NCI-H2081 treated with DMSO at 0.1 percent for 48 hours (cell line): ENCODE measurements around the gene NEU4.
"Not testable (repeated sequence)": the region's sequence is repeated elsewhere in the genome, so short reads cannot be mapped to it uniquely, and the experiment has no call there.

ENCODE experiments used
- DNase-seq: peaks from one replicate; lab custom pipeline; 2025; lab: John Stamatoyannopoulos, UW

NEU4 gene

DNA sequence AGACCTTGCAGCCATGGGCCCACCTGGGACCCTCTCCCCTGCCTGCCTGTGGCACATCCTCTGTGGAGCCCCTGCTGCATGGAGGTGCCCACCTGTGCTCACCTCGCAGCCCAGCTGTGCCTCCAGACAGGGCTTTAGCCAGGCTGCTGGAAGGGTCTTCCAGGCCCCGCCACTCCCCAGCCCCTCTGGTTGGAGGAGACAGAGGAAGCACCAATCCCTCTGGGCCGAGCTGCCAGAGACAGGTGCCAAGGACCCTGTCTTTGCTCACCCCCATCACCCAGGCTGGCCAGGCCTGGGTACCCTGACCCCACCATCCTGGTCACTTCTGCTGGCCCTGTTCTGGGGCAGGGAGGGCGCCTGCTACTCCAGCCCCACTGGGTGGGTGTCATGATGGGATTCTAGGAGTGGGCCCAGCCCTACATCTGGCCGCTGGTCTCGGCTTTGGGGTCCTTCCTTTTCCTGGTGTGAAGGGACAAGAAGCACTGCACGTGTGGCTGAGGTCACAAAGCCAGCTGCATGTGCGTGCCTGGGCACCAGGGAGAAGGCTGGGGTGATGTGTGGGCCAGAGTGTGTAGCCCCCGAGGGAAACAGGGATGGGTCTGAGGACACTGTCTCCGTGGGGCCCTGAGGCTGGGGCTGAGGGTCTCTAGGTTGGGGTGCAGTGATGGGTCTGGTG, 9.3 kb upstream of the NEU4 start:
- DNase-seq = no peak

DNA sequence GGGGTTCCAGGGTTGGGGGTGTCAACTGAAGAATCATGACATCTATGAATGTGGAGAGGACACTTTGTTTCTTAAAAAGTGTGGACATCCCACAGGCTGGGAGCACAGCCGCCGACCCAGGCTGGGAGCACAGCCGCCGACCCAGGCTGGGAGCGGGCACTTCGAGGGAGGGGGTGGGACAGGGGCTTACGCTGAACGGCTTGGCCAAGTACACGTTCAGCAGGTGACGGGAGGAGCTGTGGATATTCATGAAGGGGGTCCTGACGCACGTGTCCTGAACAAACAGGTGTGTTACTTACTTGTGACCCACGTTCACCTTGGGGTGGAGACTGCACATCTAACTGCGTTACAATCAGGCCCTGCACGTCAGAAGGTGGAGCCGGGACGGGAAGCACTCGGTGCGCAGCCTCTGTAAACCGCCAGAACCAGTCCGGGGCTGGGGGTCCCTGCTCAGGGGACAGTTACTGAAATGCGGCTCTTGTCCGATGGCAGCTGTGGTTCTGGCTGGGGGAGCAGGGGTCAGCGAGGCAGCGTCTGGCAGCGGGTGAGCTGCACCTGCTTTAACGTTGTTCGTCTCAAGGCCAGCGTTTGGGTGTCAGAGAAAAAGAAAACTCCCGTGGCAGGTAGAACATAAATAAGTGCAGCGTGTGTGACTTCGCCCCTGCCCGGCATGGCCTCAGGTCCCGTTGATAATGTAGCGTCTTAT, 8.6 kb upstream of the NEU4 start:
- DNase-seq = not testable (repeated sequence)

DNA sequence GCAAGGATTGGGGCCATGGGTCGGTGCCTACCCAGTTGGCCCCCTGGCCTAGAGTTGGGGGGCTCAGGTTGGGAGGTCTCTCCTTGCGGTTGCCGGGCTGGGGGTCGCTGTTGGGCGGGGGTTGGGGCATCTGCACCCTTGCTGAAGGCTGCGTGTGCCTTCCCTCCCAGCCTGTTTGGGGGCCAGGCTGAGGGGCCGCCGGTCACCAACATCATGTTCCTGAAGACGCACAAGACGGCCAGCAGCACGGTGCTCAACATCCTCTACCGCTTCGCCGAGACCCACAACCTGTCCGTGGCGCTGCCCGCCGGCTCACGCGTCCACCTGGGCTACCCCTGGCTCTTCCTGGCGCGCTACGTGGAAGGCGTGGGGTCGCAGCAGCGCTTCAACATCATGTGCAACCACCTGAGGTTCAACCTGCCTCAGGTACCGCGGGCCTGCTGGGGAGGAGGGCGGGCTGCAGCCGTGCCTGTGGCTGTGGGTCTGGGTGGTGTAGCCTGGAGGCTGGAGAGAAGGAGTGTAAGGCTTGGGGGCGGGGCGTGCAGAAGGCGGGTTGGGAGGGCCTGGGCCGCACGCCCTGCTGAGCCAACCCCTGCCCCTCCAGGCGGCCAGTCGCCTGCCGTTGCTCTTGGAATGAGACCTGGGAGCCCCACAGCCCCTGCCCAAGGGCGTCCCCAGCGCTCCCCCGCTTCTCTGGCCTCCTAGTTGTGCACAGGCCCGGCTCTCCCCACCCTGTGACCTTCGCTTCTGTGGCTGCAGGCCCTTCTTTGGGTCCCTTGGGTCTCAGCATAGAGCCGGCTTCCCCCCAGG, 7.2 kb upstream of the NEU4 start:
- no peak for DNase-seq

DNA sequence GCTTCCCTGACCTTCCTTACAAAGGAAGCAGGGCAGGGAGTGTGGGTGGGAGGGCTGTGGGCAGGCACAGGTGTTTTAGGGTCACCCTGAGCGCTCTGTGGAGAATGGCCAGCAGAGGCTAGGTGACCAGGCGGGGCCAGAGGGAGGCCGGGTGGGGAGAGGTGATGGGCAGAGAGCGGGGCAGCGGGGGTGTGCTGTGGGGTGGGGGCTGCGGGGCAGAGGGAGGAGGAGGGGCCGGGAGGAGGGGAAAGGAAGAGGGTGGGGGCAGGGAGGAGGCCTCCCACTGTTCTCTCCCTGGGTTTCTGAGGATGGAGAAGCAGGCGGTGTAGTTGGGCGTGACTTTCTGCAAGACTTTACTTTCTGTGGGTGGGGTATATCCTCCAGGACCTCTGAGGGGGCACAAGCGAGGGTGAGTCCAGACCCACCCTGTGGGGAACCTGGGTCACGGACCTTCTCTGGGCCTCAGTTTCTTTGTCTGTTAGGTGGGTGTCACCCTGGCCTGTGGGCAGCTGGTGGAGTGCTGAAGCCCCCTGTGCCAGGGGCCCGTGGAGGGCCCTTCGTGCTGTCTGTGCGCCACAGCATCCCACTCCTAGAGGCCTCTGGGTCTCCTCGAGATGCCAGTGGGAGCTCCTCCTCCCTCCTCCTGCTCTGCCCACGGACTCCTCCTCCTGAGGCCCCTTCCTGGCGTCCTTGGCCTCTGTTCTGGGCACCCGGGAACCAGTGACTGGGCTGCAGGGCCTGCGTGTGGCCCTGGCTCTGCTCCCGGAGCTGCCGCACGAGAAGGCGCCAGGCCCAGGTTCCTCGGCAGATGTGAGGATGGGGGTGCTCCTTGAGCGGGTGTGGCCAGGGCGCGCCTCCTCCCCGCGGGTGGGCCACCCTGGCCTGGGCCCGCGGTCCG, 6.3 kb upstream of the NEU4 start:
- no peak for DNase-seq

DNA sequence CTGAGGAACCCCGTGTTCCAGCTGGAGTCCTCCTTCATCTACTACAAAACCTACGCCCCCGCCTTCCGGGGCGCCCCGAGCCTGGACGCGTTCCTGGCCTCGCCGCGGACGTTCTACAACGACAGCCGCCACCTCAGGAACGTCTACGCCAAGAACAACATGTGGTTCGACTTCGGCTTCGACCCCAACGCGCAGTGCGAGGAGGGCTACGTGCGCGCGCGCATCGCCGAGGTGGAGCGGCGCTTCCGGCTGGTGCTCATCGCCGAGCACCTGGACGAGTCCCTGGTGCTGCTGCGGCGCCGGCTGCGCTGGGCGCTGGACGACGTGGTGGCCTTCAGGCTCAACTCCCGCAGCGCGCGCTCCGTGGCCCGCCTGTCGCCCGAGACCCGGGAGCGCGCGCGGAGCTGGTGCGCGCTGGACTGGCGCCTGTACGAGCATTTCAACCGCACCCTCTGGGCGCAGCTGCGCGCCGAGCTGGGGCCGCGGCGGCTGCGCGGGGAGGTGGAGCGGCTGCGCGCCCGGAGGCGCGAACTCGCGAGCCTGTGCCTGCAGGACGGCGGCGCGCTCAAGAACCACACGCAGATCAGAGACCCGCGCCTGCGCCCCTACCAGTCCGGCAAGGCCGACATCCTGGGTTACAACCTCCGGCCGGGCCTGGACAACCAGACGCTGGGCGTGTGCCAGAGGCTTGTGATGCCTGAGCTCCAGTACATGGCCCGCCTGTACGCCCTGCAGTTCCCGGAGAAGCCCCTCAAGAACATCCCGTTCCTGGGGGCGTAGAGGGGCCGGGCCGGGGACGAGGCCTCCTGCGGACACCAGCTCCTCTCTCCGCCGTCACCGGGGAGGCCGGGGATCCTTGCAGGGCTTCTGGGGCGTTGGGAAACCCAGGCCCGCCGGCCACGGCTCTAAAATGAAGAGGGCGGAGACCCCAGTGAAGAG, 5.3 kb upstream of the NEU4 start:
- DNase-seq = no peak

- DNase-seq = no peak
These were observed 4.4 kb upstream of the NEU4 start for GRCh38 chr2:241804326-241805229.

DNA sequence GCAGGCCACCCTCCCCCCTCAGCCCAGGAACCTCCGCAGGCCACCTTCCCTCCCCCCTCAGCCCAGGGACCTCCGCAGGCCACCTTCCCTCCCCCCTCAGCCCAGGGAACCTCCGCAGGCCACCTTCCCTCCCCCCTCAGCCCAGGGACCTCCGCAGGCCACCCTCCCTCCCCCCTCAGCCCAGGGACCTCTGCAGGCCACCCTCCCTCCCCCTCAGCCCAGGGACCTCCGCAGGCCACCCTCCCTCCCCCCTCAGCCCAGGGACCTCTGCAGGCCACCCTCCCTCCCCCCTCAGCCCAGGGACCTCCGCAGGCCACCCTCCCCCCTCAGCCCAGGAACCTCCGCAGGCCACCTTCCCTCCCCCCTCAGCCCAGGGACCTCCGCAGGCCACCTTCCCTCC, 2.8 kb upstream of the NEU4 start:
- not testable (repeated sequence) for DNase-seq

DNA sequence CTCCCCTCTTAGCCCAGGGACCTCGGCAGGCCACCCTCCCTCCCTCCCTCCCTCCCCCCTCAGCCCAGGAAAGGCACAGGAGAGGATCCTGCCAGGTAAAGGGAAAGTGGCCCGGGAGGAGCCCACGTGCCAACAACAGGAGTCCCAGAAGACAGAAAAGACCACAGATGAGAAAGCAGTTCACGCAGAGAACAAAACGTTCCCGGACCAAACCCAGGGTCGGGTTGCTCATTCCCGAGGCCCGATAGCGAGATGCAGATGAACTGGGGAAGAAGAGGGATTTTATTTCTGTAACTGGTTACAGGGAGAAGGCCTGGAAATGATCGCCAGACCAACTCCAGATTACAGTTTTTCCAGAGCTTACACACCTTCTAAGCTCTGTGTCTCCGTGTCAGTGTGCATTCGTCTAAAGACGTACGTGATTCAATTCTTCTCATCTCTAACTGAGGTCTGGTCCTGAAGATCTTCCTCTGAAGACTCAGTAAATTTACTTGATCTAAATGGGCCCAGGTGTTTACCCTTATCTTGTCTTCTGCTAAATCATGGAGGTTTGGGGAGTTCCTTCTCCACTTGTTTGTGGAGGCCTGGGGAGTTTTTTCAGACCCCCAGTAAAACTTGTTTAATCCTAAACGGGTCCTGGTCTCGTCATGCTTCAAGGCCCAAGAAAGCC, 807 bp upstream of the NEU4 start:
- DNase-seq = no peak

DNA sequence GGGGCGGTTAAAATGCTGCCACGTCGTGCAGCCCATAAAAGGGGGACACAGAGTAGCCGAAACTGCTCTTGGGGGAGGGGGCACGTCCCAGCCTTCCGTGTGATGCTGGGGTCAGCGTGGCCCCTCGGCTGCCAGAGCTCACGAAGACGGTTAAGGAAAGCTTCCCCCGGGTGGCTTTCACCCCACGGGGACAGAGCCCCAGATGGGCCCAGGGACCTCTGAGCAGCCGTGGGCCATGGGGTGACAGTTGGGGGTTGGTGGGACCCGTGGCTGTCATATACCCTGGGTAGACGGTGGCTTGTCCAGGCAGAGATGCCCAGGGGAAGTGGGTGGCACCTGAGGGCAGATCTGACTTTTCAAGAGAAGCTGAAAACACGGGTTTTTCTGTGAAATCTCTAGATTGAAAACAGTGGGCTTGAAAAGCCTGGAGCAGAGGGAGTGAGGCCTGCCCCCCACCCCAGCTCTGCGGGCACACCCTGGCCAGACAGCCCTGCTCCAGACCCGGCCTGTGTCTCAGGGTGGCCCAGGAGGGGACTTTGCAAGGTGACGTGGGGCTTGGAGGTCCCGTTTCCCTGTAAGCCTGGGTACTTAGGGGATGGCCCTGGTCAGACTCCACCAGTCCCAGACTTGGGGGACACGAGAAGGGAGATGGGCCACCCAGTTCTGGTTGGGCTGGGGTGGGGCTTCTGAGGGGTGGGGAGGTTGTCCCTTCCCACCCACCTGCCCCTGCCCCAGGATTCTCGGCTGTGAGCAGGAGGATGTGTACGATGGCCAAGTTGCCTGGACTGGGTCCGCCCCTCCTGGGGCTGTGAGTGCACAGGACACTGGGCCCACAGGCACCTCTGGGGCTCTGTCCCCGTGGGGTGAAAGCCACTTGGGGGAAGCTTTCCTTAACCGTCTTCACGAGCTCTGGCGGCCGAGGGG, 652 bp downstream of the NEU4 start:
- no peak for DNase-seq

DNA sequence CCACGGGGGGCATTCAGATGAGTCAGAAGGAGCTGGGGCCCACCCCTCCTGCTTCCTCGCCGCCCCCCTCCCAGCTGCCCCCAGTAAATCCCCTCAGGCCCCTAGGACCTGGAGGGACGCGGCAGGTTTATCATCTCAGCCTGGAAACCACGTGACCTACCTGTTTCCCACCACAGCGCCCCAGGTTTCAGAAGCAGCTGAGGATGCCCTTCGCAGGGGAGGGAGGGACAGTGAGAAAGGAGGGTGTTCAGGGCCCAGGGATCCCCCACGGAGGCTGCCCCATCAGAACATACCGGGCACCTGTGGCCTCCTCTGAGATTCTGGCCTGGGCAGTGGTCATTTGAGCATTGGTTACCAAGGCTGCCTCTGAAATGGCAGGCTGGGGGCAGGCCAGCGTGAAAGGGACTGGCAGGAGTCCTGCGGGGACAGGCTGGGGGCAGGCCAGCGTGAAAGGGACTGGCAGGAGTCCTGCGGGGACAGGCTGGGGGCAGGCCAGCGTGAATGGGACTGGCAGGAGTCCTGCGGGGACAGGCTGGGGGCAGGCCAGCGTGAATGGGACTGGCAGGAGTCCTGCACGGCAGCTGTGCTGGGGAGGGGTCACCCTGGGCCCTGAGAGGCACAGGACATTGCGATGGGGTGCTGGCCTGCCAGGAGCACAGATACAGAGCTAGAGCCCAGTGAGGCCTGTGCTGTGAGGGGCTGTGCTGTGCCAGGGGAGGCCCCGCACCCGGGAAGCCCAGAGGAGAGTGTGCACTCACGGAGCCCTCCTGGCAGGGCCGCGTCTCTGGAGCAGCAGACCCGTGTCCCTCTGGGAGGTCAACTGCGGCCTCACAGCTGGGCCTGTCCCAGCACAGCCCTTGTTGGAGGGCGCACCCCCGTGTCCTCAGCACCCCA, 1.6 kb downstream of the NEU4 start:
- DNase-seq = no peak

DNA sequence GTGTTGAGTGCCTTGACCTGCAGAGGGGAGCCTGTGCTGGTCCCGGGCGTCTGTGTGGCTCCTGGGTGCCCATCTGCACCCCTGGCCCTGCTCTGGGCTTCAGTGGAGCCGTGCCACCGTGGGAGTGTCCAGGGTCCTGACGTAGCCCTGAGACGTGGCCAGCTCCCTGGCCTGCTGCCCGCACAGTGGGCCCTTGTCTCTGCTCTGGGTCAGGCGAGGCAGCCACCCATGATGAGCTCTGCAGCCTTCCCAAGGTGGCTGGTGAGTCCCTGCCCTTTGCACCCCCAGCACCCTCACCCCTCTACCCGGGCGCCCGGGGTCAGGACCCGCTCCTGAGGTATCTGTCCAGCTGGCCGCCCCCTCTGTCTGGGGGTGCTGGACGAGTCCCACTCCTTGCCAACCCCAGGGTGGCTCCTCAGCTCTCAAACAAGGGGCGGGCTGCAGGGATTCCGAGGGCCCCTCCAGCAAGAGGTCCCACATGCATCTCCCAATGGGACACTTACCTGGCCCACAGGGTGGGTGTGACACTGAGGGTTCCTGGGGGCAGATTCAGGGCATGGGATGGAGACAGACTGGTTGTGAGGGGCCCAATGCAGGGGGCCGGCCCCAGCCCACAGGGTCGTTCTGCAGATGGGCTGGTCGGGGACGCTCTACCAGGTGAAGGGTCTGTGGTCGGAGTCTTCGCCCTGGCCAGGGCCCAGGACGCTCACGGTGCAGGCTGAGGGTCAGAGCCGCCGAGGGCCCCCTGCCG, 2.4 kb downstream of the NEU4 start:
- no peak for DNase-seq

DNA sequence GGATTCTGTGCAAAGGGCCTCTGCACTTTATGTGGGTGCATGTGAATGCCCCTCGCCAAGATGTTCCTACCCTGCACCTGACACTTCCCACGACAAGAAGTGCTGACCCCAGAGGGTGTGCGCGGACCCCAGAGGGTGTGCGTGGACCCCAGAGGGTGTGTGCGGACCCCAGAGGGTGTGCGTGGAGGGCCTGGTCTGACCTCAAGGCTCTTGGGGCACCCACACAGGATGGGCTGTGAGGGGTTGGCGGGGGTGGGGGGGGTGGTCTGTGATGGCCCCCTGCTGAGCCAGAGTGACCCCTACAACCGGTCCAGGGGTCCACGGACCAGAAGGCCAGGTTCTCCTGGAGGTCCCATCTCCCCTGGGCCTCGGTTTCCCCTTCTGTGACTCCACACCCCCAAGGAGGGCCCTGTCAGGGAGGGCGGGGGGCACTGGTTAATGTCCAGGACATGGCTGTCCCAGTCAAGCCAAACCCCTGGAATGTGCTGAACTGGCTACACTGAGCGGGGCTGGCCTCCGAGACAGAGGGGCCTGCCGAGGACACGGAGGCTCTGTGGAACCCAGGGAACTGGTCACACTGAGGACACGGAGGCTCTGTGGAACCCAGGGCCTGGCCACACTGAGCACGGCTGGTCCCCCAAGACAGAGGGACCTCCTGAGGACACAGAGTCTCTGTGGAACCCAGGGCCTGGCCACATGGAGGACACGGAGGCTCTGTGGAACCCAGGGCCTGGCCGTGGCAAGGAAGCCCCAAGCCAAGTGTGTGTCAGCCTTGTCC, 3.1 kb downstream of the NEU4 start:
- DNase-seq = no peak

DNA sequence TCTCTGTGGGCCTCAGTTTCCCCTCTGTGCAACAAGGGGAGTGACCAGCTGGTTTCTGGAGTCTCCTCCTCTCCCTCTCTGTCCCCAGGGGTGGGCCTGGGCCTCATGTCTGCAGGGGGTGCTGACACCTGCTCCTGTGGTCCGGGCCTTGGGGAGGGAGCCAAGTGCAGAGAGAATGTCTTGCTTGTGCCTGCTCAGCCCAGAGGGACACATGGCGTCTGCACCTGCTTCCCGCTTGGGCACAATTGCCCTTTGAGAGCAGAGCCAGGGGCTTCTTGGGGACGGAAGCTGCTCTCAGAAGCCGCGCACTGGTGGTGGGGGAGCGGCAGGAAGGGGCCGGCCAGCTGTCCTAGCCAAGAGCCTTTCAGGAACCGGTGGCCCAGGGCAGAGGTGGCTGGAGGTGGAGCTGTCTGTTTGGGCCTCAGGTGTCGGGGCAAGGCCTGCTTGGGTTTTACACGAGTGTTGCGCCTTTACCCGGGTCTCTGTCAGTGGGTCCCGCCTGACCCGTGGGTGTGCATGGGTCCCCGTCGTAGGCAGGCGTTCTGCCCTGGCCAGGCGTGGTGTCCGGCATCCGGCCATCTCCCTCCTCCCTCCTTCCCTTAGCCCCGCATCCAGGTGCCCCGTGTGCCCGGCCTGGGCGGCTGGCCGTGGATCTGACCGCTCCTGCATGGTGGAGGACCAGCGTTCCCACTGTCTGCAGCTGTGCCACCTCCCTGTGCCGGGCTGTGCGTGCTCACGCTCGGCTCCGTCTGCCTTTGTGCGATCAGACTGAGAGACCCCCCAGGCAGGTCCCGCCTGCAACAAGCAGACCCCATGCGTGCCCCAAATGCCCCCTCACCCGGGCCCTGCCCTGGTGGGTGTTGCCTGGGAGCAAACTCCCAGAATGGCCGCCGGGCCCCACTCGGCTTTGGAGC, 4.0 kb downstream of the NEU4 start:
- DNase-seq = no peak

- no peak for DNase-seq
These were observed 4.8 kb downstream of the NEU4 start for GRCh38 chr2:241813644-241814392.
